Measurements from ENCODE around the gene KCNK5. TPM values are rescaled to one million over a fixed set of nuclear protein-coding genes. Genes with fewer than 3 reads are reported as not detected.

KCNK5 gene
- total and polyA plus RNA-seq, 2 experiments from 2014 or later: 0.21 to 0.27 TPM

DNA sequence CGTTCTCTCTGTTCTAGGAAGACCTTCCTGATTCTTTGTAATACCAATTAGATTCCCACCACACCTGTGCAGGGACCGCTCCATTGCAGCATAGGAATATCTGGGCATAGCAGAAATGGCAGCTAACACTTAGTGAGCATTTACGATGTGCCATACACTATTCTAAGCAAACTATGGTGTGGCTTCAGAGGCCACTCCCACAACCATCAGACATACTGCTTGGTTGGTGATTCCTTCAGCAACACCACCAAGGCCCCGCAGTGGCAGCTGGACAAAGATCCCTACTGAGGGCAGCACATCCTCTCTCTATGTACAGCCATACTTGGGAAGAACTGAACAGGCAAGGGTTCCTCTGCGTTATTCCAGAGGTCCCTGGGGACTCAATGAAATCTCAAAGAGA is 6.2 kb downstream of the KCNK5 start:
- H3K27me3 ChIP-seq: peaks cover 19% of the 10 kb centered on the region
- no peaks in the 10 kb centered on the region for H3K4me1 ChIP-seq (ENCODE audit: low read depth)
- no peaks in the 10 kb centered on the region for H3K9me3 ChIP-seq (ENCODE audit: low read depth)
- no peak overlapping the region for H3K4me3 ChIP-seq
- no peak for DNase-seq (ENCODE audit: low read depth in 1 of 2, low spot score in 1 of 2)
- no peak for TF ChIP-seq CTCF (IDR thresholded peaks at IDR 0.05; ENCODE audit: low read depth, low read length)
- H3K36me3 ChIP-seq: no peaks in the 10 kb centered on the region
- H3K27ac ChIP-seq: no peak overlapping the region

GRCh38 chr6:39221779-39222641 is 7.3 kb downstream of the KCNK5 start:
- Histone ChIP-seq H3K27ac (no peak overlapping the region), H3K4me1 (ENCODE audit: low read depth) (no peaks in the 10 kb centered on the region), H3K27me3 (peaks cover 8% of the 10 kb centered on the region), H3K9me3 (ENCODE audit: low read depth) (no peaks in the 10 kb centered on the region), H3K4me3 (no peak overlapping the region), H3K36me3 (no peaks in the 10 kb centered on the region)
- no peak for DNase-seq (ENCODE audit: low read depth in 1 of 2, low spot score in 1 of 2)
- no peak for TF ChIP-seq CTCF (IDR thresholded peaks at IDR 0.05; ENCODE audit: low read depth, low read length)

- H3K4me3 ChIP-seq: no peak overlapping the region
- H3K27me3 ChIP-seq: peaks cover 2% of the 10 kb centered on the region
- TF ChIP-seq CTCF (IDR thresholded peaks at IDR 0.05; ENCODE audit: low read depth, low read length): no peak
- no peaks in the 10 kb centered on the region for H3K36me3 ChIP-seq
- no peak for DNase-seq (ENCODE audit: low read depth in 1 of 2, low spot score in 1 of 2)
- no peaks in the 10 kb centered on the region for H3K4me1 ChIP-seq (ENCODE audit: low read depth)
- H3K9me3 ChIP-seq (ENCODE audit: low read depth): no peaks in the 10 kb centered on the region
- no peak overlapping the region for H3K27ac ChIP-seq
Observed at GRCh38 chr6:39221115-39221514, 8.2 kb downstream of the KCNK5 start.

DNA sequence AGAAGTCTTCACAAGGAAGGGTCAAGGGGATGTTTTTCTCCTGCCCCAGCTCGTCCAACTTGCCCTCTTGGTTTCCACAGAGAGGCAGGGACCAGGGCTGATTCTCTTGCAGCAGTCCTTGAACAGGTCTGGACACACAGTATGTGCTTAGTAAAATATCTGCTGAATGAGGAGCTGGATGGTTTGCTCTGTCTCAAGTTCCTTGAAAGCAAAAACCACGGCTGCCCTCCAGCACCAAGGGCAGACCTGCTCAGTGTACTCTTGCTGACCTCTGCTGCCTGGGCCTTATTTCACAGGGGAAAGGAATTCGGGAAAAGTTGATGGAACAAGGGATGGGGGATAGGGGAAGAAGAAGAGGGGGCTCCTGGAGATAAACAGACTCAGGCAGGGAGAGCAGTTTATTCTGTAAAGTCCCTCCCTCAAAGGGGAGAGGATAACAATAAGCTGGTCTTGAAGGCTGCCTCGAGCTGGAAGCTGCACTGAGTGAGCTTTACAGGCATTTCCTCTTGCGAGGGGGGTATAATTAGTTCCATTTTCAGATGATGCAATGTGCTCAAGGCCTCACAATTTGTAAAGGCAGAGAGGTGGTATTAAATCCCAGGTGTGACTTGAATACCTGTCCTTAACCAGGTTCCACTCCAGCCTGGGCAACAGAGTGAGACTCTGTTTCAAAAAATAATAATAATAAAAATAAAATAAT is 10.3 kb downstream of the KCNK5 start:
- peak in 1 of 2 donors; percentile 16 for DNase-seq (ENCODE audit: low read depth in 1 of 2, low spot score in 1 of 2)

More for the DNA sequence above, 10.3 kb downstream of the KCNK5 start:
- H3K27ac ChIP-seq: no peak overlapping the region
- H3K36me3 ChIP-seq: no peaks in the 10 kb centered on the region
- TF ChIP-seq CTCF (IDR thresholded peaks at IDR 0.05; ENCODE audit: low read depth, low read length): no peak
- H3K27me3 ChIP-seq: peaks cover 2% of the 10 kb centered on the region
- H3K4me3 ChIP-seq: no peak overlapping the region
- no peaks in the 10 kb centered on the region for H3K4me1 ChIP-seq (ENCODE audit: low read depth)
- H3K9me3 ChIP-seq (ENCODE audit: low read depth): no peaks in the 10 kb centered on the region

Data from cardiac muscle cell (in vitro differentiated cells and primary cell).